Adrenal gland (tissue), 12 donors: ENCODE results near the gene UGT1A3. TPM values are rescaled to one million over a fixed set of nuclear protein-coding genes. Genes with fewer than 3 reads are reported as not detected.

ENCODE experiments used
- DNase-seq, 7 donors: peaks; one replicate each; pipeline ENCODE4 v3.0.0-alpha.2; 2019 to 2020
- H3K27ac ChIP-seq, 5 donors: fragments of 200-600 bp; sonication (generic) in 4 of 5; 1 replicate in 3 of 5; 2 replicates in 2 of 5; pipeline versions ENCODE4 v1.5.1 to v1.8.0; 2016 to 2020; ENCODE audit warnings: mild to moderate bottlenecking in 1 of 5
- H3K27me3 ChIP-seq: fragments of 200-600 bp; 2 replicates; pipeline ENCODE4 v1.8.0; 2021
- H3K36me3 ChIP-seq, 2 donors: fragments of 200-600 bp; replicated peaks in 1 of 2; 1 replicate in 1 of 2; 2 replicates in 1 of 2; pipeline versions ENCODE4 v1.5.1 to v1.8.0; 2018 to 2022
- H3K4me1 ChIP-seq, 2 donors: fragments of 200-600 bp; replicated peaks in 1 of 2; 1 replicate in 1 of 2; 2 replicates in 1 of 2; pipeline versions ENCODE4 v1.5.1 to v1.8.0; 2018 to 2021
- H3K4me3 ChIP-seq, 4 donors: fragments of 200-600 bp; sonication (generic) in 3 of 4; one replicate each; pipeline ENCODE4 v1.5.1; 2016 to 2018
- H3K9me3 ChIP-seq, 3 donors: fragments of 200-600 bp; sonication (generic) in 1 of 3; replicated peaks in 1 of 3; 1 replicate in 2 of 3; 2 replicates in 1 of 3; pipeline versions ENCODE4 v1.5.1 to v1.8.0; 2016 to 2021
- POLR2A ChIP-seq, 2 donors: fragments of 450-650 bp; IDR thresholded peaks; one replicate each; pipeline ENCODE4 v1.6.1; 2017; ENCODE audit warnings: antibody characterized with exemption in 2 of 2, mild to moderate bottlenecking in 2 of 2, moderate library complexity in 1 of 2
- WGBS, 4 donors: extraction: QIAGEN DNeasy Blood & Tissue Kit in 2 of 4; methylation state at CpG; one replicate each; pipeline versions ENCODE4 v1.1.5 to v1.1.7; 2013 to 2017; 5-methylcytosine and 5-hydroxymethylcytosine counted together
- intact Hi-C, 2 donors: fragments of 100-400 bp; cut with DNase I; formaldehyde crosslinking; loops; one replicate each; pipeline versions ENCODE4 v1.14.1 to v1.15.0; 2022 to 2023
- polyA plus RNA-seq, 3 donors: library from polyadenylated mRNA; stranded (reverse); fragments of 200-250 nt in 2 of 3; fragments of 350-450 nt in 1 of 3; fragmentation: Illumina TruSeq in 1 of 3; extraction: RNeasy Lipid Tissue Mini Kit (QIAGEN cat#74804) in 1 of 3; gene quantifications; one replicate each; pipeline ENCODE4 v1.2.3, GENCODE V29; 2013 to 2014
- total RNA-seq, 9 donors: library from RNA; depleted of rRNA in 4 of 9; stranded (reverse); fragments of >200 nt in 4 of 9; fragments of 120-200 nt in 1 of 9; fragmentation: NEBNext Ultra II Directional in 1 of 9; extraction: Animal tissue kit (Norgen Biotek cat#: 25700) in 1 of 9; gene quantifications; one replicate each; pipeline versions ENCODE4 v1.1.0 to v1.2.4, GENCODE V29; 2013 to 2023
- TF ChIP-seq, protein P1 (sequence below), 6 experiments: fragments of 450-650 bp in 4 of 6; fragments of 200-600 bp in 2 of 6; sonication (generic) in 1 of 6; IDR thresholded peaks; 1 replicate in 5 of 6; 2 replicates in 1 of 6; pipeline versions ENCODE4 v1.5.1 to v1.8.0; 2016 to 2021; ENCODE audit warnings: antibody characterized with exemption in 6 of 6, mild to moderate bottlenecking in 2 of 6, moderate library complexity in 1 of 6
- donor health status: healthy with polysubstance abuse.
- donor health status: Bipolar disorder and iron deficiency.
- donor health status: DM: yes; HTN: yes; CAD: no.
- donor health status: DM: no; HTN: no; CAD: no.
- donor health status: DM: no; HTN: no; CAD: no.
- donor health status: DM: yes; HTN: yes; CAD: no.

Gene UGT1A3
- total and polyA plus RNA-seq, 12 donors, result not detected

GRCh38 chr2:233807215-233807865, 78.5 kb downstream of the UGT1A3 start:
- intact Hi-C loops, result no loop called here
- Histone ChIP-seq H3K36me3 (no peaks in the 10 kb centered on the region), H3K27ac (no peak overlapping the region), H3K4me1 (no peaks in the 10 kb centered on the region), H3K27me3 (peaks cover 4% of the 10 kb centered on the region), H3K9me3 (no peaks in the 10 kb centered on the region), H3K4me3 (no peak overlapping the region)
- whole genome bisulfite sequencing, 4 donors, result 59 to 76% (median 74%) methylated on average over 7 to 12 of the region's 12 CpGs
- TF ChIP-seq, protein P1, sequence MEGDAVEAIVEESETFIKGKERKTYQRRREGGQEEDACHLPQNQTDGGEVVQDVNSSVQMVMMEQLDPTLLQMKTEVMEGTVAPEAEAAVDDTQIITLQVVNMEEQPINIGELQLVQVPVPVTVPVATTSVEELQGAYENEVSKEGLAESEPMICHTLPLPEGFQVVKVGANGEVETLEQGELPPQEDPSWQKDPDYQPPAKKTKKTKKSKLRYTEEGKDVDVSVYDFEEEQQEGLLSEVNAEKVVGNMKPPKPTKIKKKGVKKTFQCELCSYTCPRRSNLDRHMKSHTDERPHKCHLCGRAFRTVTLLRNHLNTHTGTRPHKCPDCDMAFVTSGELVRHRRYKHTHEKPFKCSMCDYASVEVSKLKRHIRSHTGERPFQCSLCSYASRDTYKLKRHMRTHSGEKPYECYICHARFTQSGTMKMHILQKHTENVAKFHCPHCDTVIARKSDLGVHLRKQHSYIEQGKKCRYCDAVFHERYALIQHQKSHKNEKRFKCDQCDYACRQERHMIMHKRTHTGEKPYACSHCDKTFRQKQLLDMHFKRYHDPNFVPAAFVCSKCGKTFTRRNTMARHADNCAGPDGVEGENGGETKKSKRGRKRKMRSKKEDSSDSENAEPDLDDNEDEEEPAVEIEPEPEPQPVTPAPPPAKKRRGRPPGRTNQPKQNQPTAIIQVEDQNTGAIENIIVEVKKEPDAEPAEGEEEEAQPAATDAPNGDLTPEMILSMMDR (IDR thresholded peaks at IDR 0.05), result no peak
- no peak for TF ChIP-seq POLR2A (IDR thresholded peaks at IDR 0.05)
- peak in 3 of 7 donors; percentile 5 to 18 (median 5) for DNase-seq

- Histone ChIP-seq H3K27me3 (no peaks in the 10 kb centered on the region), H3K27ac (no peak overlapping the region), H3K9me3 (no peaks in the 10 kb centered on the region), H3K4me1 (no peaks in the 10 kb centered on the region), H3K36me3 (no peaks in the 10 kb centered on the region), H3K4me3 (no peak overlapping the region)
- DNase-seq, result peak in 3 of 7 donors; percentile 4 to 14 (median 7)
- TF ChIP-seq, protein P1 (IDR thresholded peaks at IDR 0.05), result no peak
- no peak for TF ChIP-seq POLR2A (IDR thresholded peaks at IDR 0.05)
- 66 to 78% (median 70%) methylated on average over 5 to 10 of the region's 10 CpGs for WGBS, 4 donors
- intact Hi-C loops, result no loop called here
These were observed 79.4 kb downstream of the UGT1A3 start for GRCh38 chr2:233807966-233808935.

- DNase-seq, result peak in 1 of 7 donors; percentile 1
- H3K9me3 ChIP-seq, result no peaks in the 10 kb centered on the region
- WGBS, 4 donors, result 86 to 91% (median 88%) methylated on average over 3 to 6 of the region's 6 CpGs
- intact Hi-C loops, result no loop called here
- no peak overlapping the region for H3K27ac ChIP-seq
- H3K4me1 ChIP-seq, result no peaks in the 10 kb centered on the region
- no peak for TF ChIP-seq POLR2A (IDR thresholded peaks at IDR 0.05)
- TF ChIP-seq, protein P1 (IDR thresholded peaks at IDR 0.05), result no peak
- H3K27me3 ChIP-seq, result no peaks in the 10 kb centered on the region
- H3K4me3 ChIP-seq, result no peak overlapping the region
- no peaks in the 10 kb centered on the region for H3K36me3 ChIP-seq
These were observed 81.5 kb downstream of the UGT1A3 start for GRCh38 chr2:233810385-233810784.

DNA sequence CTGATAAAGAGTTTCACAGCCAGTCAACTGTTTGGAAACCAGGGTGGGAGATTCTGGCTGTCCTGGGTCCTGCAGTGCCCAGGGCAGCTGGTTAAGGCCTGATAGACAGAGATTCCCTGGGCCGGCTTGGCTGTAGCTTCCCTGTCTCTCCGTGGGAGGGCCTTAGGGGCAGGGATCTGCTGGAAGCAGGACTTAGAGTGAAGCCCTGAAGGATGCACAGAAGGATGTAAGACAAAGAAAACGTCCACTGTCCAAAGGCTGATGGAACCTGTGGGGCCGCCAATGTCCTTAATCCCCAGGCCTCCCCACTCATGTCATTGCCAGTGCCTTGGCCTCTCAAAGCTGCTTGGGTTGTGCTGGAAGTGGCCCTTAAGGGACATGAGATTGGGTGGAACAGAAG, 82.2 kb downstream of the UGT1A3 start:
- DNase-seq, result peak in 1 of 7 donors; percentile 2
- Histone ChIP-seq H3K4me1 (no peaks in the 10 kb centered on the region), H3K36me3 (no peaks in the 10 kb centered on the region), H3K27ac (no peak overlapping the region), H3K27me3 (no peaks in the 10 kb centered on the region), H3K9me3 (no peaks in the 10 kb centered on the region), H3K4me3 (no peak overlapping the region)
- TF ChIP-seq, protein P1 (IDR thresholded peaks at IDR 0.05), result no peak
- TF ChIP-seq POLR2A (IDR thresholded peaks at IDR 0.05), result no peak
- 76 to 90% (median 83%) methylated on average over 3 to 4 of the region's 4 CpGs for WGBS, 4 donors
- intact Hi-C loops, result no loop called here
